K562 (cell line): ENCODE results near the gene DOCK7. TPM values are rescaled to one million over a fixed set of nuclear protein-coding genes. Genes with fewer than 3 reads are reported as not detected.

Experiments used
- ATAC-seq: fragments of 200-7000 bp; cut with Tn5 transposase; 3 replicates; pipeline ENCODE4 v1.9.1; 2020; ENCODE audit warnings: moderate library complexity
- BruUV-seq: library from RNA; stranded (reverse); fragments of 400-500 nt; replicated peaks from 2 replicates; lab custom pipeline; 2021; lab: Mats Ljungman, UMichigan
- CTCF ChIA-PET: fragments of 300-600 bp; formaldehyde crosslinking; extraction: SDS; loops from one replicate; lab custom pipeline; 2021; ENCODE audit warnings: low intra/inter-chr PET ratio; lab: Yijun Ruan, JAX
- POLR2A ChIA-PET: fragments of 300-600, 350-650 bp; sonication (Branson Sonifier 250); formaldehyde crosslinking; extraction: SDS; loops from one replicate; lab custom pipeline; 2021; ENCODE audit warnings: antibody characterized with exemption, inconsistent platforms; lab: Yijun Ruan, JAX
- DNase-seq, 4 experiments: peaks; one replicate each; pipeline versions ENCODE4 v3.0.0 to v3.0.0-alpha.2; 2011 to 2018; ENCODE audit warnings: low spot score in 3 of 4, mixed read lengths in 3 of 4; ENCODE audit errors: extremely low read depth in 1 of 4
- FAIRE-seq: peaks from 2 replicates; lab custom pipeline; 2011; peaks lifted over from hg19 to GRCh38; lab: Jason Lieb, UNC
- H2AFZ ChIP-seq: 2 replicates; pipeline ENCODE4 v1.6.0; 2011; ENCODE audit warnings: low read depth, low read length, control low read depth, inconsistent platforms
- H3K27ac ChIP-seq: fragments of 200-600 bp; 3 replicates; pipeline ENCODE4 v1.8.0; 2011; ENCODE audit warnings: low read depth, mild to moderate bottlenecking, control low read depth, inconsistent platforms, low read length, moderate library complexity, mixed read lengths; ENCODE audit errors: extremely low read depth
- H3K27me3 ChIP-seq, 2 experiments: fragments of 300-600 bp in 1 of 2; 2 replicates in 1 of 2; 3 replicates in 1 of 2; pipeline versions ENCODE4 v1.6.0 to v1.8.0; 2011; ENCODE audit warnings: inconsistent platforms in 2 of 2, low read length in 2 of 2, mild to moderate bottlenecking in 1 of 2, mixed read lengths in 1 of 2, moderate library complexity in 1 of 2; ENCODE audit not compliant: control insufficient read depth in 2 of 2, insufficient read depth in 2 of 2
- H3K36me3 ChIP-seq: fragments of 300-600 bp; 3 replicates; pipeline ENCODE4 v1.8.0; 2011; ENCODE audit warnings: mild to moderate bottlenecking, low read length, inconsistent platforms; ENCODE audit not compliant: control insufficient read depth, insufficient read depth
- H3K4me1 ChIP-seq, 2 experiments: fragments of 200-600 bp in 1 of 2; replicated peaks in 1 of 2; 2 replicates in 1 of 2; 3 replicates in 1 of 2; pipeline versions ENCODE4 v1.5.1 to v1.8.0; 2011; ENCODE audit warnings: inconsistent platforms in 2 of 2, low read length in 2 of 2, mild to moderate bottlenecking in 1 of 2, mixed read lengths in 1 of 2, moderate library complexity in 1 of 2; ENCODE audit not compliant: control insufficient read depth in 2 of 2, insufficient read depth in 2 of 2
- H3K4me2 ChIP-seq: 2 replicates; pipeline ENCODE4 v1.6.1; 2011; ENCODE audit warnings: low read length, control low read depth, inconsistent platforms, mixed read lengths; ENCODE audit not compliant: insufficient read depth
- H3K4me3 ChIP-seq: fragments of 200-600 bp; sonication (generic), shearing (Covaris generic); 2 replicates; pipeline ENCODE4 v1.5.1; 2016; ENCODE audit warnings: control low read depth, inconsistent platforms
- H3K79me2 ChIP-seq: fragments of 200-600 bp; 3 replicates; pipeline ENCODE4 v1.8.0; 2011; ENCODE audit warnings: low read length, inconsistent platforms; ENCODE audit not compliant: control insufficient read depth, insufficient read depth
- H3K9ac ChIP-seq, 2 experiments: 2 replicates each; pipeline versions ENCODE4 v1.6.0 to v1.6.1; 2011; ENCODE audit warnings: low read depth in 2 of 2, low read length in 2 of 2, control low read depth in 1 of 2, inconsistent platforms in 1 of 2, mild to moderate bottlenecking in 1 of 2, mixed read lengths in 1 of 2; ENCODE audit not compliant: insufficient read depth in 1 of 2
- H3K9me1 ChIP-seq: one replicate; pipeline ENCODE4 v1.6.0; 2011; ENCODE audit warnings: inconsistent platforms, mild to moderate bottlenecking, low read length, moderate library complexity; ENCODE audit not compliant: control insufficient read depth, insufficient read depth
- H3K9me3 ChIP-seq: replicated peaks from 2 replicates; pipeline ENCODE4 v1.5.1; 2011; ENCODE audit warnings: low read depth, low read length, inconsistent platforms; ENCODE audit not compliant: control insufficient read depth, insufficient read depth
- H4K20me1 ChIP-seq: replicated peaks from 2 replicates; pipeline ENCODE4 v1.6.1; 2011; ENCODE audit warnings: low read length, inconsistent platforms, mixed read lengths; ENCODE audit not compliant: control insufficient read depth, insufficient read depth
- CBFB ChIP-seq: sonication (generic); formaldehyde crosslinking; IDR thresholded peaks from 2 replicates; pipeline ENCODE4 v1.4.0; 2020; ENCODE audit warnings: mild to moderate bottlenecking, missing genetic modification reagents
- CBX1 ChIP-seq: sonication (generic); IDR thresholded peaks from 2 replicates; pipeline ENCODE4 v1.6.1; 2016; ENCODE audit warnings: antibody characterized with exemption, low read depth, mild to moderate bottlenecking
- CEBPB ChIP-seq: fragments of 450-650 bp; IDR thresholded peaks from 2 replicates; pipeline ENCODE4 v1.6.1; 2016; ENCODE audit warnings: missing genetic modification characterization, missing compliant biosample characterization
- FOXK1 ChIP-seq: sonication (generic); formaldehyde crosslinking; IDR thresholded peaks from 2 replicates; pipeline ENCODE4 v1.8.0; 2022; ENCODE audit warnings: missing genetic modification reagents, mild to moderate bottlenecking, borderline replicate concordance
- JUND ChIP-seq, 2 experiments: IDR thresholded peaks; 2 replicates in 1 of 2; 3 replicates in 1 of 2; pipeline ENCODE4 v1.6.1; 2011; ENCODE audit warnings: borderline replicate concordance in 2 of 2, low read depth in 2 of 2, low read length in 2 of 2, improper control_type of control experiment in 1 of 2, missing biosample characterization in 1 of 2, missing genetic modification characterization in 1 of 2, missing genetic modification reagents in 1 of 2
- L3MBTL2 ChIP-seq: fragments of 450-650 bp; IDR thresholded peaks from 2 replicates; pipeline ENCODE4 v1.6.1; 2016; ENCODE audit warnings: mild to moderate bottlenecking, moderate library complexity
- MYC ChIP-seq, 2 experiments: fragments of 250-450 bp in 1 of 2; sonication (Bioruptor Pico) in 1 of 2; IDR thresholded peaks; 2 replicates each; pipeline versions ENCODE4 v1.5.1 to v1.6.1; 2012 to 2021; ENCODE audit warnings: low read depth in 2 of 2, borderline replicate concordance in 1 of 2, improper control_type of control experiment in 1 of 2, low read length in 1 of 2, mild to moderate bottlenecking in 1 of 2, moderate library complexity in 1 of 2
- PHF20 ChIP-seq: fragments of 450-650 bp; IDR thresholded peaks from 2 replicates; pipeline ENCODE4 v1.6.1; 2018; ENCODE audit not compliant: partially characterized antibody
- RBM39 ChIP-seq: fragments of 200-400 bp; formaldehyde crosslinking; optimal IDR thresholded peaks from 2 replicates; pipeline ENCODE3; 2018; ENCODE audit warnings: low read depth, low read length
- RHOXF2B ChIP-seq: fragments of 250-450 bp; sonication (Bioruptor Pico); conservative IDR thresholded peaks from 2 replicates; pipeline ENCODE4 v1.5.1; 2021
- TAL1 ChIP-seq: fragments of 450-650 bp; IDR thresholded peaks from 2 replicates; pipeline ENCODE4 v1.6.1; 2016; ENCODE audit warnings: mild to moderate bottlenecking
- TRIM24 ChIP-seq, 2 experiments: fragments of 450-650 bp; IDR thresholded peaks; 2 replicates each; pipeline ENCODE4 v1.6.1; 2016
- ZFPM2 ChIP-seq: fragments of 250-450 bp; sonication (Bioruptor Pico); IDR thresholded peaks from 2 replicates; pipeline ENCODE4 v1.5.1; 2022; ENCODE audit warnings: mild to moderate bottlenecking
- WGBS: fragments of 100-300 bp; shearing (Covaris generic); methylation state at CpG from one replicate; pipeline ENCODE4 v1.1.6; 2016; ENCODE audit warnings: low coverage, mixed read lengths; ENCODE audit not compliant: insufficient coverage; ENCODE audit errors: missing lambda C conversion rate; 5-methylcytosine and 5-hydroxymethylcytosine counted together
- in situ Hi-C: fragments of 300-500 bp; cut with MboI; formaldehyde crosslinking; loops from 4 replicates; pipeline ENCODE4 v1.15.0; 2018; ENCODE audit warnings: inconsistent platforms, mixed read lengths
- intact Hi-C: fragments of 100-400 bp; cut with micrococcal nuclease; formaldehyde crosslinking; loops from 2 replicates; pipeline ENCODE4 v1.14.2; 2022
- polyA plus RNA-seq, 8 experiments: library from polyadenylated mRNA; depleted of rRNA in 4 of 8; stranded (reverse) in 5 of 8; unstranded in 3 of 8; fragments of >200 nt; fragmentation: Nextera tagmentation in 2 of 8; fragmentation: Illumina TruSeq in 1 of 8; extraction: Ambion mirVana in 2 of 8; extraction: Trizol in 1 of 8; gene quantifications; 2 replicates each; pipeline versions ENCODE4 v1.2.1 to v1.2.3, GENCODE V29; 2011 to 2014; ENCODE audit warnings: inconsistent platforms in 1 of 8, missing spikeins in 1 of 8
- total RNA-seq, 7 experiments: library from RNA; depleted of rRNA in 6 of 7; stranded (reverse); fragments of >200 nt in 6 of 7; fragmentation: Illumina TruSeq in 2 of 7; extraction: Trizol in 2 of 7; gene quantifications; 2 replicates each; pipeline versions ENCODE4 v1.2.1 to v1.2.3, GENCODE V29; 2011 to 2021; ENCODE audit warnings: low replicate concordance in 1 of 7
- TF ChIP-seq, protein P1 (sequence below): fragments of 250-450 bp; sonication (Bioruptor Pico); IDR thresholded peaks from 2 replicates; pipeline ENCODE4 v1.9.0; 2021; ENCODE audit warnings: mild to moderate bottlenecking, inconsistent platforms
- TF ChIP-seq, protein P2 (sequence below): fragments of 450-650 bp; IDR thresholded peaks from 2 replicates; pipeline ENCODE4 v1.6.1; 2016; ENCODE audit warnings: borderline replicate concordance

DOCK7 gene
- total and polyA plus RNA-seq, 9 of the 15 experiments (the other 6 are each of a cell fraction or from before 2014, with no cell fraction given): 4.9 to 35.1 (median 12.6) TPM

DNA sequence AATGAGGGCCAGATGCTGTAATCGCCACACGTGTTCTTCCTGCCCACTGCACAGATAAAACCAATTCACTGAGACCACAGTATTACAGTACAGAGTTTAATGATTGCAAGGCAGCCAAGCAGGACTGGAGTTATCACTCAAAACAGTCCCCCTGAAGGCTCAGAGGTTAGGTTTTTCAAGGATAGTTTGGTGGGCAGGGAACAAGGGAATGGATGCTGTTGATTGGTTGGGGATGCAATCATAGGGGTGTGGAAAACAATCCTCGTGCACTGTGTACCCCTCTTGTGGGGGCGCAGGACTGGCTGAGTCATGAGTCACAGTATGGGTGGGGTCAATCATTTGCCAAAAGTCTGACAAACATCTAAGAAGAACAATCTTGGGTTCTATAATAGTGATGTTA lies 263.8 kb downstream of the DOCK7 start (continued):
- no peak for TF ChIP-seq CBX1
- no peak for TF ChIP-seq RHOXF2B (CRISPR knock-in tag)
- peak; percentile 36; the same call in 1 of the 2 replicates for TF ChIP-seq TAL1
- TF ChIP-seq JUND (IDR thresholded peaks at IDR 0.05; ENCODE audit: borderline replicate concordance, low read depth, low read length): peak; percentile 60; the same call in 1 of the 2 replicates
- TF ChIP-seq JUND (tag; IDR thresholded peaks at IDR 0.05; ENCODE audit: borderline replicate concordance, low read depth, low read length): 0 out of 3 replicates have a peak, but pooled peaks have one; percentile 26
- TF ChIP-seq PHF20: no peak

DNA sequence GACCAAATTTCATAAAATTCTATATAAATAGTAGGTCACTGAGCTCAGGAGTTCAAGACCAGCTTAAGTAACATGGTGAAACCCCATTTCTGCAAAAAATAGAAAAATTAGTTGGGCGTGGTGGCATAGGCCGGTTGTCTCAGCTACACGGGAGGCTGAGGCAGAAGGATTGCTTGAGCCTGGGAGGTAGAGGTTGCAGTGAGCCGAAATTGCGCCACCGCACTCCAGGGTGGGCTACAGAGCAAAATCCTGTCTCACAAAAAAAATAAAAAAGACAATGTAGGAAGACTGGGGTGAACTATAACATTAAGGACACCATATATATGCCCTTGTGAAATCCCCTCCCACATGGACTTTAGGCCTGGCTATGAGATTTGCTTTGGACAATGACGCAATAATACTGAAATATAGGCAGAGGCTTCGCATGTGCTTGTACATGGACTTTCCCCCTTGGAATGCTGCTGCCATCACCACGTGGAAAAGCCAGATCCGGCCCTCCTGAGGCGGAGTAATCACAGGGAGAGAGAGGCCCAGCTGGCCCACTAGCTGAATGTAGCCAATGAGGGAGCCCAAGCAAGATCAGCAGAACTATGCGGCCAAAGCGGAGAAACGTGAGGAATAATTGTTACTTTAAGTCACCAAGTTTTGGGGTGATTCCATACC lies 264.5 kb downstream of the DOCK7 start:
- FAIRE-seq (no peak), DNase-seq (no peak), ATAC-seq (peak; percentile 65)
- no peaks in the 10 kb centered on the region for H3K36me3 ChIP-seq
- in situ Hi-C loops (no loop called here), intact Hi-C loops (no loop called here)
- no peaks in the 10 kb centered on the region for H3K9me1 ChIP-seq
- no peak overlapping the region for H3K27ac ChIP-seq
- H2AFZ ChIP-seq: peak overlapping the region; percentile 3; the same call in 1 of the 2 replicates
- H3K4me1 ChIP-seq: peaks cover 0 to 13% of the 10 kb centered on the region in 2 experiments; a peak in 2 of 5 replicates
- CTCF ChIA-PET: no interaction called here
- H3K79me2 ChIP-seq: no peaks in the 10 kb centered on the region
- H4K20me1 ChIP-seq: no peaks in the 10 kb centered on the region
- H3K9me3 ChIP-seq: no peaks in the 10 kb centered on the region
- H3K9ac ChIP-seq: no peak overlapping the region
- POLR2A ChIA-PET: interaction anchor here (0.6 to 2.4 kb wide), 2 partner anchors 12 to 78 kb away, joined by 6 to 7 read pairs; no protein-coding TSS in a partner anchor
- no TSS peak for BruUV-seq
- H3K27me3 ChIP-seq: peaks cover 0 to 9% of the 10 kb centered on the region in 2 experiments; a peak in 2 of 5 replicates
- no peak overlapping the region for H3K4me3 ChIP-seq
- WGBS: 71% methylated on average over 14 of the region's 14 CpGs
- H3K4me2 ChIP-seq: no peak overlapping the region
- peak; percentile 58; the same call in 1 of the 2 replicates for TF ChIP-seq L3MBTL2
- no peak for TF ChIP-seq FOXK1
- no peak for TF ChIP-seq RBM39
- peak; percentile 40 to 60; a peak in 2 of 4 replicates for TF ChIP-seq TRIM24 (IDR thresholded peaks at IDR 0.05)
- no peak for TF ChIP-seq ZFPM2 (CRISPR knock-in tag)
- TF ChIP-seq CBFB (CRISPR knock-in tag): no peak
- TF ChIP-seq, protein P1, sequence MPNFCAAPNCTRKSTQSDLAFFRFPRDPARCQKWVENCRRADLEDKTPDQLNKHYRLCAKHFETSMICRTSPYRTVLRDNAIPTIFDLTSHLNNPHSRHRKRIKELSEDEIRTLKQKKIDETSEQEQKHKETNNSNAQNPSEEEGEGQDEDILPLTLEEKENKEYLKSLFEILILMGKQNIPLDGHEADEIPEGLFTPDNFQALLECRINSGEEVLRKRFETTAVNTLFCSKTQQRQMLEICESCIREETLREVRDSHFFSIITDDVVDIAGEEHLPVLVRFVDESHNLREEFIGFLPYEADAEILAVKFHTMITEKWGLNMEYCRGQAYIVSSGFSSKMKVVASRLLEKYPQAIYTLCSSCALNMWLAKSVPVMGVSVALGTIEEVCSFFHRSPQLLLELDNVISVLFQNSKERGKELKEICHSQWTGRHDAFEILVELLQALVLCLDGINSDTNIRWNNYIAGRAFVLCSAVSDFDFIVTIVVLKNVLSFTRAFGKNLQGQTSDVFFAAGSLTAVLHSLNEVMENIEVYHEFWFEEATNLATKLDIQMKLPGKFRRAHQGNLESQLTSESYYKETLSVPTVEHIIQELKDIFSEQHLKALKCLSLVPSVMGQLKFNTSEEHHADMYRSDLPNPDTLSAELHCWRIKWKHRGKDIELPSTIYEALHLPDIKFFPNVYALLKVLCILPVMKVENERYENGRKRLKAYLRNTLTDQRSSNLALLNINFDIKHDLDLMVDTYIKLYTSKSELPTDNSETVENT (CRISPR knock-in tag): no peak
- TF ChIP-seq CEBPB (tag): peak; percentile 81
- TF ChIP-seq MYC (IDR thresholded peaks at IDR 0.05; ENCODE audit: low read depth, low read length): peak; percentile 78
- TF ChIP-seq MYC (CRISPR knock-in tag; IDR thresholded peaks at IDR 0.05; ENCODE audit: borderline replicate concordance, low read depth): no peak
- TF ChIP-seq, protein P2, sequence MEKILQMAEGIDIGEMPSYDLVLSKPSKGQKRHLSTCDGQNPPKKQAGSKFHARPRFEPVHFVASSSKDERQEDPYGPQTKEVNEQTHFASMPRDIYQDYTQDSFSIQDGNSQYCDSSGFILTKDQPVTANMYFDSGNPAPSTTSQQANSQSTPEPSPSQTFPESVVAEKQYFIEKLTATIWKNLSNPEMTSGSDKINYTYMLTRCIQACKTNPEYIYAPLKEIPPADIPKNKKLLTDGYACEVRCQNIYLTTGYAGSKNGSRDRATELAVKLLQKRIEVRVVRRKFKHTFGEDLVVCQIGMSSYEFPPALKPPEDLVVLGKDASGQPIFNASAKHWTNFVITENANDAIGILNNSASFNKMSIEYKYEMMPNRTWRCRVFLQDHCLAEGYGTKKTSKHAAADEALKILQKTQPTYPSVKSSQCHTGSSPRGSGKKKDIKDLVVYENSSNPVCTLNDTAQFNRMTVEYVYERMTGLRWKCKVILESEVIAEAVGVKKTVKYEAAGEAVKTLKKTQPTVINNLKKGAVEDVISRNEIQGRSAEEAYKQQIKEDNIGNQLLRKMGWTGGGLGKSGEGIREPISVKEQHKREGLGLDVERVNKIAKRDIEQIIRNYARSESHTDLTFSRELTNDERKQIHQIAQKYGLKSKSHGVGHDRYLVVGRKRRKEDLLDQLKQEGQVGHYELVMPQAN: no peak
